Coronary artery (tissue), 2 donors: ENCODE measurements around the gene RBM19.

Experiments
- DNase-seq: peaks from one replicate; pipeline ENCODE4 v3.0.0-alpha.2; 2017; ENCODE audit warnings: low spot score
- H3K27ac ChIP-seq, 2 donors: fragments of 200-600 bp; sonication (generic); one replicate each; pipeline ENCODE4 v1.5.1; 2016 to 2019
- H3K4me3 ChIP-seq: fragments of 200-600 bp; sonication (generic); 2 replicates; pipeline ENCODE4 v1.5.1; 2016; ENCODE audit warnings: mild to moderate bottlenecking, moderate library complexity
- CTCF ChIP-seq: fragments of 200-600 bp; sonication (generic); IDR thresholded peaks from one replicate; pipeline ENCODE4 v1.5.1; 2019; ENCODE audit warnings: antibody characterized with exemption

RBM19 gene

DNA sequence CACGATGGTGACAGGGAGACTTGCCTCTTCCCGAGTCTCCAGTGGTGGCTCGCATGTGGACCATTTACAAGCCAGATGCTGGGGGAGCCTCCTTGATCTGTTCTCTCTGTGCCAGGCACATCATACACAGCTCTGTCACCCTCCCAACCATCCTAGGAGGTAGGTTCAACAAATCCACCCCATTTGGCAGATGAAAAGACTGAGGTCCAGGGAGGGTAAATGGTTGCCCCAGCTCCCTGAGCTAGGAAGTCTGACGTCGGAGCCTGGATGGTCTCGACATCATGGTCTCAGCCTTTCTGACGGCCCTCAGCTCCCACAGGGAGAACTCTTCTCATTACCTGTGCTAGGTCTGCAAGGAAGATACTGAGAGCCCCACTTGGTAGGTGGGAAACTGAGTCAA is 189.6 kb downstream of the RBM19 start:
- no peak for DNase-seq
- no peak for TF ChIP-seq CTCF

GRCh38 chr12:113774526-113774925 is 191.6 kb downstream of the RBM19 start:
- no peak for TF ChIP-seq CTCF
- Histone ChIP-seq H3K27ac (no peak overlapping the region), H3K4me3 (no peak overlapping the region)
- DNase-seq: no peak

More for the DNA sequence above, 189.6 kb downstream of the RBM19 start:
- Histone ChIP-seq H3K4me3 (no peak overlapping the region), H3K27ac (no peak overlapping the region)

GRCh38 chr12:113772505-113773030 is 193.6 kb downstream of the RBM19 start:
- no peak for TF ChIP-seq CTCF
- DNase-seq: no peak
- Histone ChIP-seq H3K27ac (no peak overlapping the region), H3K4me3 (no peak overlapping the region)

DNA sequence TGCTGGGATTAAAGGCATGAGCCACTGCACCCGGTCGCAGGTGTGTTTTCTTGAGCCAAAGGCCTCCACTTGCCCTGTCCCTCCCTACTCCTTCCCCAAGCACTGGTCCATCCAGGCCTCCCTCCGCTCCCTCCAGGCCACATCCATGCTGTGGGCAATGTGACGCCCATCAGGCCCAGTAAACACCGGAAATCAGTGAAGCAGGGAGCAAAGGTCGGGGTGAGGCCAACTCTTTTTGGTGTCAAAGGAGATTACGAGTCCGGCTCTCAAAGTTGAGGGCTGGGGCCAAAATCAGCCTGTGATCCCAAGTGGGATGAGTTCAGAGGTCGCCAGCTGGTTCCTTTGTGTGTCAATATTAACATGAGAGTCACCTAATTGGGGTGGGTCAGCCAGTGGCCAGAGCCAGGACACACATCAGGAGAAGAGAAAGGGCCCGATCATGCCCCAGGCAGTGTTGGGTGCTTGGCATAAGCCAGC is 195.7 kb downstream of the RBM19 start:
- Histone ChIP-seq H3K4me3 (no peak overlapping the region), H3K27ac (no peak overlapping the region)
- DNase-seq: no peak
- TF ChIP-seq CTCF: no peak

DNA sequence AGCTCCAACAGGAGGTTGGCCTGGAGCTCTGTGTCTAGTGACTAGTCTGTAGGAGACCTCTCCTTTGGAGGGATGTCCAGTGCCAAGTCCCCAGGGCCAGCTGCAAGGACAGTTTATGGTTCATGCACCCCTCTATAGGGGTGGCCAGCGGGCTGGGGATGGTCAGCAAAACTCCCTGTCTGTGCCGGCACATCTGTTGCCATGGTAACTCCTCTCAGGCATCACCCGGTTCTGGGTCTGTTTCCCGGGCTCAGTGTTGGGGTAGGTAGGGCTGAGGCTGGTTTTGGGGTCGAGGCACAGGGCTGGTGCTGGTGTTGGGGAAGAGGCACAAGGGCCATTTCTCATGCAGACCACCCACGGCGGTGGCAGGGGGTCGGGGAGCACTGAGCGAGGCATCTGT is 196.8 kb downstream of the RBM19 start:
- no peak for TF ChIP-seq CTCF
- Histone ChIP-seq H3K27ac (no peak overlapping the region), H3K4me3 (no peak overlapping the region)
- no peak for DNase-seq

DNA sequence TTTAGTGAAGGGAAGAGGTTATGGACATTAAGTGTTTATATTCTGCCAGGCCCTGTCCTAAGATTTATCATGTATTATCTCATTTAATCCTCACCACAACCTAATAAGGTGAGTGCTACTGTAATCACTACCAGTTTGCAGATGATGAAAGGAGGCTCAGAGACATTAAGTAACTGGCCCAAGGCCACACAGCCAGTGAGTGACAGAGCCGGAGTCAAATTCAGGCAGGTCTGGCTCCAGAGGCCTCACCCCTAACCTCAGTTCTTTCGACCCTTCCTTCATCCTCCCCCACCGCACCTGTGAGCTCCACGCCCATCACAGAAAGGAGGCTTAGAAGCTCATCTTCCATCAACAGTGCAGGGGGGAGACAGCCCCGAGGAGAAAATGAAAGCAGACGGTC is 197.3 kb downstream of the RBM19 start:
- no peak for TF ChIP-seq CTCF
- DNase-seq: no peak
- no peak overlapping the region for H3K4me3 ChIP-seq
- H3K27ac ChIP-seq: no peak overlapping the region
